ENCODE measurements around the gene ZNF853. TPM values are rescaled to one million over a fixed set of nuclear protein-coding genes. Genes with fewer than 3 reads are reported as not detected.
"Not testable (repeated sequence)": the region's sequence is repeated elsewhere in the genome, so short reads cannot be mapped to it uniquely, and the experiment has no call there.

ZNF853 gene
- polyA plus RNA-seq, 4 donors: 14.1 to 20.5 (median 17.3) TPM

DNA sequence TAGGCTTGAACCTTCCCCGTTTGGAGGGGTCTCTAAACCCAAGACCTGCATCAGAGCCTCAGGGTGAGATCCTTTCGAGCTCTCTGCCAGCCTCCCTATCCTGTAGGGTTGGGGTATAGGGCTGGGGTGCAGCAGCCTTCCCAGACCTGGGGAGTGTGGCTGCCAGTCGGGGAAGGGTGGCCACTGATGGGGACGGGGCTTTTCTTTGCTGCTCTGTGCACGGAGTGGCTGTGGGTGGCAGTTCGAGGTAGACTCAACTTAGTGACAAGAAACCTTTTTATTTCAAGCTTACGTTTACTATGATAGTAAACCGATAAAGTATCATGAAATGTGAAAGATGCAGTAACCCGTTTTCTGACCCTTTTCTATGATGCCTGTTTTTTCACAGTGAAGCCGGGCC is 34.7 kb downstream of the ZNF853 start:
- no peak for DNase-seq (ENCODE audit: low read depth in 4 of 4, low spot score in 2 of 4)

DNA sequence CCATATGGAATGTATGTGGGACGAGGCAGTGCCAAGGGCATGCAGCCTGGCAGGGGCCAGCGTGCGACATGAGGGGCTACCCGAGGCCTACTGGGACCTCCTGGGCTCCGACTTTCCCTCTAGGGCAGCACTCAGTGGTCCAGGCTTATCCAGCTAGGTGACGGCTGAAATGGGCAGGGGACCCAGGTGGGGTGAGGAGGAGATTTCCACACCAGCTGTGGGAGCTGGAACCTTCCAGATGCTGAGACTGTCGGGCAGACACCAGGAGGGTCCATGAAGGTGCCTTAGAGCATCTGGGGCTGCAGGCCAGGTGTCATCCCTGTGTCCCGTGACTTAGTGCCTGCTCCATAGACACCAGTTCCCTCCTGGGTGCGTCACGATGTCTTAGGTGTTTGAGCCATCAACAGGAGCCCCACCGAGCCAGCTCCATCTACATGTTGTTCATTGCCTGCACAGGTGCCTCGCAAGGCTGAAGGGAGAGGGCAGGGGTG is 35.2 kb downstream of the ZNF853 start:
- no peak for DNase-seq (ENCODE audit: low read depth in 4 of 4, low spot score in 2 of 4)

DNA sequence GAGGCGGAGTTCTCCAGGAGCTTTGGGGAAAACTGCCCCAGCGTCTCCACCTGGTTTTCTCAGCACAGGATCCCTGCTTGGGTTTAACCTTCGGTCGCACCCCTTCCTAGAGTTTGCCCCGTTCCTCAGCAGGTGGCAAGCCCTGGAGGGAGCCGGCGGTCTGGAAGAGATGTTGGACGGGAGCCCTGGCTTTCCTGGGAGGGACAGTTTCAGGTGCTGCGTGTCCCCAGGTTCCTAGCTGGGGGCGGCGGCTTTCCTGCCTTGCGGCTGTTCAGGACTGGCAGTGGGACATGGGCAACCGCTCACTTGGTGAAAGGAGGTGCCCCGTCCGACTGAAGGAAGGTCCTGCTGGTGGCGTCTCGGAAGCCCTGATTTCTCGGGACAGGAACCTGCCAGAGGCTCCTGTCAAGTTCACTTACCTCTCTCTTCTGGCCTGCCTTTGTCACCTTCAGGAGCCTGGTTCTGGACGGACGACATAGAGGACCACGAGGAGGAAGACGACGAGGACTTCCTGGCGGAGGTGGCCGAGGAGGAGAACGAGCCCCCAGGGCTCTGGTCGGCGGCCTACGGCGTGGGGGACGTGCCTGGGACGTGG is 36.5 kb downstream of the ZNF853 start:
- no peak for DNase-seq (ENCODE audit: low read depth in 4 of 4, low spot score in 2 of 4)

DNA sequence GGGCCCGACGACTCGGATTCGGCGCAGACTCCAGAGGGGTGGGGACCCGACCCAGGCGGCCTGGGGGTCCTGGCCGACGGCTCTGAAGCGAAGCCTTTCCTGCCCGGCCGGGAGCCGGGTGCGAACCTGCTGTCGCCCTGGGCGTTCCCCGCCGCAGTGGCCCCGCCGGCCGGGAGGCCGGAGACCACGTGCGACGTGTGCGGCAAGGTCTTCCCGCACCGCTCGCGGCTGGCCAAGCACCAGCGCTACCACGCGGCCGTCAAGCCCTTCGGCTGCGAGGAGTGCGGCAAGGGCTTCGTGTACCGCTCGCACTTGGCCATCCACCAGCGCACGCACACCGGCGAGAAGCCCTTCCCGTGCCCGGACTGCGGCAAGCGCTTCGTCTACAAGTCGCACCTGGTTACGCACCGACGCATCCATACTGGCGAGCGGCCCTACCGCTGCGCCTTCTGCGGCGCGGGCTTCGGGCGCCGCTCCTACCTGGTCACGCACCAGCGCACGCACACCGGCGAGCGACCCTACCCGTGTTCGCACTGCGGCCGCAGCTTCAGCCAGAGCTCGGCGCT is 37.1 kb downstream of the ZNF853 start:
- DNase-seq (ENCODE audit: low read depth in 4 of 4, low spot score in 2 of 4): no peak

DNA sequence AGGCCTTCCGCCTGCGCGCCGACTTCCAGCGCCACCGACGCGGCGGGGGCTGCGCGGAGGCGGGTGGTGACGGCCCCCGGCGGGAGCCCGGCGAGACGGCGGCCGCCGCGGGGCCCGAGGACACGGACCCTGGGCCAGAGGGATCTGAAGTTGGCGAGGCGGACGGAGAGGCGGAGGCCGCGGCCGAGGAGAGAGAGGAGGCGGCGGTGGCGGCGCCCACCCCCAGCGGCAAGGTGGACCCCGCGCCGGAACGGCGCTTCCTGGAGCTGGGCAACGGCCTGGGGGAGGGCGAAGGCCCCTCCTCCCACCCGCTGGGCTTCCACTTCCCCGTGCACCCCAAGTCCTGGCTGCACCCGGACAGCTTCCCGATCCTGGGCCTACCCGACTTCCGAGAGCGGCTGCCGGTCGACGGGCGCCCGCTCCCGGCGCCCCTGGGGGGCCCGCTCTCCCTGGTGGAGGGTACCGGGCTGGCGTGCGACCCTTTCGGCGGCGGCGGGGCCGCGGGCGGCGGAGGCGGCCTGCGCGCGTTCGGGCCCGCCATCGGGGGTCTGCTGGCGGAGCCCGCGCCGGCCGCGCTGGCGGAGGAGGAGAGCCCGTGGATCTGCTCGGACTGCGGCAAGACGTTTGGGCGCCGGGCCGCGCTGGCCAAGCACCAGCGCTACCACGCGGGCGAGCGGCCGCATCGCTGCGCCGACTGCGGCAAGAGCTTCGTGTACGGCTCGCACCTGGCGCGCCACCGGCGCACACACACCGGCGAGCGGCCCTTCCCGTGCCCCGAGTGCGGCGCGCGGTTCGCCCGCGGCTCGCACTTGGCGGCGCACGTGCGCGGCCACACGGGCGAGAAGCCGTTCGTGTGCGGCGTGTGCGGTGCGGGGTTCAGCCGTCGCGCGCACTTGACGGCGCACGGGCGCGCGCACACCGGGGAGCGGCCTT is 37.9 kb downstream of the ZNF853 start:
- DNase-seq (ENCODE audit: low read depth in 4 of 4, low spot score in 2 of 4): no peak

DNA sequence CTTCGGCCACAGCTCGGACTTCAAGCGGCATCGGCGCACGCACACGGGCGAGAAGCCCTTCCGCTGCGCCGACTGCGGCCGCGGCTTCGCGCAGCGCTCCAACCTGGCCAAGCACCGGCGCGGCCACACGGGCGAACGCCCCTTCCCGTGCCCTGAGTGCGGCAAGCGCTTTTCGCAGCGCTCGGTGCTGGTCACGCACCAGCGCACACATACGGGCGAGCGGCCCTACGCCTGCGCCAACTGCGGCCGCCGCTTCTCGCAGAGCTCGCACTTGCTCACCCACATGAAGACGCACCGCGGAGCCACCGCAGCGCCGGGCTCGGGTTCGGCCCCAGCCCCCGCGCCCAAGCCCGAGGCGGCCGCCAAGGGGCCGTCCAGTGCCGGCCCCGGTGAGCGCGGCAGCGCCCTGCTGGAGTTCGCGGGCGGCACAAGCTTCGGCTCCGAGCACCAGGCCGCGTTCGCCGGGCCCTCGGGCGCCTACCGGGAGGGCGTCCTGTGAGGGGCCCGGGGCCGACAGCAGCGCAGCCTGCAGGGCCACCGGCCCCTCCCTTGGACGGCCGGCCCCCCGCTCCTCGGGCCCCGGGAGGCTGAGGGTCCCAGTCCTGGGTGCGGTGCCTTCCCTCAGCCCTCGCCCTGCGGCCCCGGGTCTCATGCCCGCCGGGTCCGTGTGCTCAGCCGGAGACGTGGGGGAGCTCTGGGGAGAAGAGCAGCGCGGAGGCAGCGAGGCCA is 38.9 kb downstream of the ZNF853 start:
- no peak for DNase-seq (ENCODE audit: low read depth in 4 of 4, low spot score in 2 of 4)

DNA sequence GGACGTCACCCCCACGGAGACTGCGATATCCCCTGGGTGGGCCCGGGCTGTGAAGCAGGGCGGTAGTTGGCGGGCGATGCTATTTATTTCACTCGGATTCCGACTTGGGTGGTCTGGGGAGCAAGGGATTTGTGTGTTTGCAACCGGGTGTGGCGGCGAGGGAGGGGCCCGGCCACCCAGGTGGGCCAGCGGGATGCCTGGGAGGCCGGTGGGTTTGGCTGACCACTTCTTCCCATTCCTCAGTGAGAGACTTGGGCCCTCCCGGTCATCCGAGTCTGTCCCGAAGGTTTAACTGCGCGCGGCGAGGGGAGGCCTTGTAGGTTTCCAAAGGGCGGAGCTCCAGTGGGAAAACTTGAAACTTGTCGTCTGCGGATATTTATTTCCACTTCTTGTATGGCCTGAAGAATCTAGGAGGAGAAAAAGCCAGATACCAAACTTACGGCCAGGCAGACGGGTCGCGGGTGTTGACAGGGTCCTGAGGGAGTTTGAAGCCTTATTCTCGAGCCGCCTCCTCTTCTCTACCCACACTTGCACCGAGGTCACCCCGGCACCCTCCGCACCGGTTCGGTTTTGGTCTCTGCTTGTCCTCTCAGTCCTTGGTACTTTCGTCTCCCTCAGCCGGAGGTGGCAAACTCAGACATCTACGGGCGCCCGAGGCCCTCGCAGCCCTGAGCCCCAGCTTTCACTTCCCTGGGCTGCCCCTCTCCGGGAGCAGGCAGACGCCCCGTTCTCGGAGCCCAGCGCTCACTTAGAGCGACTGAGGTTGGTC is 39.6 kb downstream of the ZNF853 start:
- no peak for DNase-seq (ENCODE audit: low read depth in 4 of 4, low spot score in 2 of 4)

DNA sequence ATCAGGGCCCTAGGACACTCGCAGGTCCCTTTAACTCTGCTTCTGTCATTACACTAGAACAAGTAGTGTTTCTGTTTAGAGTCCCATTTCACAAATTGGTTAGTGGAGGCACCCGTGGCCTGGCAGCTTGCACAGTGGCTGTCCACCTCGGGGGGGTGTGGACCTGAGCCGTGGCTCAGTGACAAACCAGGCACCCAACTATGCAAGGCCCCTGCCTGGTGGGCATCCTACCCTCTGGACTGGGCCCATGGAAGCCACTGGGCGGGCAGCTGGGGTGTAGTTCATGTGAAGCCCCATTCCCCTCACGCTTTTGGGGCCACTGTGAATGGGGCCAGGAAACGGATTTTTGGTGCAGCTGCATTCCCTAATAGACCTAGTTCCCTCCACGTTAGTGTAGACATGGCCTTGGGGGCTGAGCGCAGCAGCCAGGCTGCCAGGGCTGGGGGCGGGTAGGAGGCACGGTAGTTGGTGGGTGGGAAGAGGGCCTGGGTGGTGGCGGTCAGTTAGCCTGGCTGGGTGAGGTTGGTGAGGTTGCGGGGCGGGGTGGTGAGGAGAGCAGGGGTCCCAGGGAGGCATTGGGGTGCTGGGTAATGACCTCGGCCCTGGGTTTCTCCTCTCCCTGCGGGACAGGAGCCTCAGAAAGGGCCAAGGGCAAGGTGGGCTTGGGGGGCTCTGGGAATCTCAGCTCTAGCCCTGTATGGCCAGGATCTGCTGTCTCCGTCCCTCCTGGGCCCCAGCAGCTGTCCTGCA is 40.4 kb downstream of the ZNF853 start:
- no peak for DNase-seq (ENCODE audit: low read depth in 4 of 4, low spot score in 2 of 4)

DNA sequence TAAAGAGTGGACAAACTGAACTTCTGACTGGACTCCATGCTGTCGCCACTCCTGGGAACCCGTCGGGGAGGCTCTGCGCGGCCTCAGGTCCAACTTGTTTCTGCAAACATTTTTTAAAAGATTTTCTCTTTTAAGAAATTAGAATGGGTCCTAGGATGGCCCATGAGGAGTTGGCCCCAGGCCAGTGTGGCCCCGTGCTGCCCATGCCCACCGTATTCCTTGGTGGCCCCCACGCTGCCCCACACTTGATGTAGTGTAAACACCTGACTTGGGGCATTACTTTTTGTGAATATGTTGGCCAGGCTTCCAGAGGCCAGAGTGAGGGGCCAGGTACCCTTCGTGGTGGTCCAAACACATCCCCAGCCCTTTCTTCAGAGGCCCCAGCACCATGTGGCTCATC is 41.0 kb downstream of the ZNF853 start:
- no peak for DNase-seq (ENCODE audit: low read depth in 4 of 4, low spot score in 2 of 4)

DNA sequence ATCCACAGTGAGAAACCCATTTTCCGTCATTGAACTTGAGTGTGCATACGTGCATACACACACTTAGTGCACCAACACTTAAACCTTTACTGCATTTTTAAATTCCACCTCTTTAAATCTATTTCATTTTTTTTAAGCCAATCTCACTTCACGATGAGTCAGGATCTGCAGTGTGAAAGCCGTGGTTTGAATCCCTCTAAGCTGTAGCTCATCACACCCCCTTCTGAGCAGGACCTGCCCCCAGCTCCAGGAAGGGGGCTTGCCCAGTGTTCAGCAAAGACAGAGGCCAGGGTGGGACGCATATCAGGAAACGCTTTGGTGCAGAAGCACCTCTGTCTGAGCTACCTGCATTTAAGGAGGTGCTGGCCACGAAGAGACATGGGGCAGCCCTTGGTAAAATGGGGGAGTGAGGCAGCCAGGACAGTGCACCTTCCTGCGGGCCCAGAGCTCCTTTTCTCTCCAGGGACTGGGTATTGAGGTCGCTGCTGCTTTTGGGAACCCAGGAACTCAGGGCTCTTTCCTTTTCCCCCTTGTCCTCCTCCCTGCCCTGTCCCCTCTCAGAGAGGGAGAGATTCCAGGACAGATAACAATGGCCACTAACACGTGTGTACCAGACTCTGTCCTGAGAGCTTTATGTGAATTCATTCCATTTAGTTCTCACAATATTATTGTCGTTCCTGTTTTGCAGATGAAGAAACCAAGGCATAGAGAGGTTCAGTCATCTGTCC is 43.4 kb downstream of the ZNF853 start:
- DNase-seq (ENCODE audit: low read depth in 4 of 4, low spot score in 2 of 4): no peak

DNA sequence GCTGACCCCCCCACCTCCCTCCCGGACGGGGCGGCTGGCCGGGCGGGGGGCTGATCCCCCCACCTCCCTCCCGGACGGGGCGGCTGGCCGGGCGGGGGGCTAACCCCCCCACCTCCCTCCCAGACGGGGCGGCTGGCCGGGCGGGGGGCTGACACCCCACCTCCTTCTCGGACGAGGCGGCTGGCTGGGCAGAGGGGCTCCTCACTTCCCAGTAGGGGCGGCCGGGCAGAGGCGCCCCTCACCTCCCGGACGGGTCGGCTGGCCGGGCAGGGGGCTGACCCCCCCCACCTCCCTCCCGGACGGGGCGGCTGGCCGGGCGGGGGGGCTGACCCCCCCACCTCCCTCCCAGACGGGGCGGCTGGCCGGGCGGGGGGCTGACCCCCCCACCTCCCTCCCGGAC is 55.4 kb downstream of the ZNF853 start:
- DNase-seq (ENCODE audit: low read depth in 4 of 4, low spot score in 2 of 4): not testable (repeated sequence)

Other genes starting within 250 kb of the ZNF853 start
- 100 to 1,000 TPM; 269 to 285 (median 281) TPM for gene RAC1, start 241.1 kb upstream of the ZNF853 start, polyA plus RNA-seq (ENCODE audit: insufficient read length in 4 of 4)
- 10 to 100 TPM; 14.0 to 20.4 (median 16.3) TPM for gene DAGLB, start 167.7 kb upstream of the ZNF853 start, polyA plus RNA-seq (ENCODE audit: insufficient read length in 4 of 4)
- 100 to 1,000 TPM; 171 to 196 (median 192) TPM for gene KDELR2, start 131.5 kb upstream of the ZNF853 start, polyA plus RNA-seq (ENCODE audit: insufficient read length in 4 of 4)
- gene GRID2IP, start 64.1 kb upstream of the ZNF853 start, polyA plus RNA-seq (ENCODE audit: insufficient read length in 4 of 4): 1 to 10 TPM in 2 of 4 donors, under 1 TPM in 2; 0.51 to 1.5 (median 0.84) TPM
- gene ZDHHC4, start 38.2 kb upstream of the ZNF853 start, polyA plus RNA-seq (ENCODE audit: insufficient read length in 4 of 4): 10 to 100 TPM; 77.1 to 87.0 (median 82.0) TPM
- 10 to 100 TPM; 32.6 to 48.3 (median 40.6) TPM for gene INTS15, start 25.6 kb upstream of the ZNF853 start, polyA plus RNA-seq (ENCODE audit: insufficient read length in 4 of 4)
- 10 to 100 TPM; 35.5 to 60.3 (median 46.4) TPM for gene ZNF316, start 21.7 kb downstream of the ZNF853 start, polyA plus RNA-seq (ENCODE audit: insufficient read length in 4 of 4)
- gene ZNF12, start 91.3 kb downstream of the ZNF853 start, polyA plus RNA-seq (ENCODE audit: insufficient read length in 4 of 4): 10 to 100 TPM; 36.0 to 41.5 (median 38.2) TPM
- 1 to 10 TPM in 1 of 4 donors, under 1 TPM in 2, not detected in 1; 0.32 to 2.1 (median 0.86) TPM for gene RSPH10B2, start 138.5 kb downstream of the ZNF853 start, polyA plus RNA-seq (ENCODE audit: insufficient read length in 4 of 4)
- gene CCZ1B, start 210.7 kb downstream of the ZNF853 start, polyA plus RNA-seq (ENCODE audit: insufficient read length in 4 of 4): 100 to 1,000 TPM in 1 of 4 donors, 10 to 100 TPM in 3; 47.1 to 104 (median 76.3) TPM

Measured in left renal cortex interstitium (tissue), 4 donors.